VCaP (cell line): ENCODE data around the gene MCF2L.

ENCODE experiments used
- H3K27ac ChIP-seq: fragments of 450-650 bp; 2 replicates; pipeline ENCODE4 v1.5.1; 2017
- CTCF ChIP-seq: fragments of 450-650 bp; conservative IDR thresholded peaks from 2 replicates; pipeline ENCODE4 v1.5.1; 2017; ENCODE audit warnings: mild to moderate bottlenecking, moderate library complexity

MCF2L gene

GRCh38 chr13:113141601-113141970 is 172.6 kb downstream of the MCF2L start:
- no peak for TF ChIP-seq CTCF
- no peak overlapping the region for H3K27ac ChIP-seq

GRCh38 chr13:113142876-113143275 is 173.9 kb downstream of the MCF2L start:
- no peak for TF ChIP-seq CTCF

GRCh38 chr13:113143466-113144254 is 174.6 kb downstream of the MCF2L start:
- TF ChIP-seq CTCF = no peak
- no peak overlapping the region for H3K27ac ChIP-seq

More at GRCh38 chr13:113142876-113143275, 173.9 kb downstream of the MCF2L start:
- no peak overlapping the region for H3K27ac ChIP-seq

- no peak for TF ChIP-seq CTCF
- no peak overlapping the region for H3K27ac ChIP-seq
These were observed 175.2 kb downstream of the MCF2L start for GRCh38 chr13:113144255-113144629.

- no peak for TF ChIP-seq CTCF
- no peak overlapping the region for H3K27ac ChIP-seq
These were observed 176.5 kb downstream of the MCF2L start for GRCh38 chr13:113145496-113145895.

GRCh38 chr13:113145911-113146598 is 177.0 kb downstream of the MCF2L start:
- no peak overlapping the region for H3K27ac ChIP-seq
- TF ChIP-seq CTCF = no peak

- no peak for TF ChIP-seq CTCF
- no peak overlapping the region for H3K27ac ChIP-seq
These were observed 177.7 kb downstream of the MCF2L start for GRCh38 chr13:113146750-113147149.
